HEK293 (cell line): Measurements from ENCODE around the gene PLEKHB2.

Experiments
- CTCF ChIA-PET: fragments of 350-600 bp; formaldehyde crosslinking; extraction: SDS; loops from one replicate; lab custom pipeline; 2021; ENCODE audit warnings: antibody characterized with exemption; lab: Yijun Ruan, JAX
- POLR2A ChIA-PET: fragments of 300-600 bp; formaldehyde crosslinking; extraction: SDS; loops from one replicate; lab custom pipeline; 2020; ENCODE audit warnings: antibody characterized with exemption, inconsistent platforms; lab: Yijun Ruan, JAX
- H3K27ac ChIP-seq: fragments of 200-500 bp; sonication (Bioruptor generic); 2 replicates; pipeline ENCODE4 v1.5.1; 2014; ENCODE audit warnings: low read depth, low read length, control low read depth, inconsistent platforms; ENCODE audit errors: extremely low read depth
- H3K36me3 ChIP-seq, 2 experiments: fragments of 200-500 bp in 1 of 2; sonication (Bioruptor generic) in 1 of 2; 1 replicate in 1 of 2; 2 replicates in 1 of 2; pipeline ENCODE4 v1.5.1; 2014 to 2017; ENCODE audit warnings: inconsistent platforms in 2 of 2, low read length in 2 of 2; ENCODE audit not compliant: control insufficient read depth in 2 of 2, insufficient read depth in 1 of 2
- H3K4me1 ChIP-seq: fragments of 200-500 bp; sonication (Bioruptor generic); 2 replicates; pipeline ENCODE4 v1.5.1; 2014; ENCODE audit warnings: mild to moderate bottlenecking, low read length, inconsistent platforms; ENCODE audit not compliant: control insufficient read depth, insufficient read depth
- H3K4me3 ChIP-seq: 2 replicates; pipeline ENCODE4 v1.5.1; 2011; ENCODE audit warnings: low read depth, mild to moderate bottlenecking, control low read depth, low read length, moderate library complexity
- H3K9me3 ChIP-seq: fragments of 200-500 bp; sonication (Bioruptor generic); 2 replicates; pipeline ENCODE4 v1.5.1; 2014; ENCODE audit warnings: low read depth, low read length, inconsistent platforms; ENCODE audit not compliant: control insufficient read depth, insufficient read depth
- ATF2 ChIP-seq: fragments of 450-650 bp; formaldehyde crosslinking; IDR thresholded peaks from 2 replicates; pipeline ENCODE4 v1.5.1; 2016; ENCODE audit warnings: missing biosample characterization, missing genetic modification characterization, low read depth
- HIC1 ChIP-seq: fragments of 450-650 bp; formaldehyde crosslinking; IDR thresholded peaks from 2 replicates; pipeline ENCODE4 v1.5.1; 2016; ENCODE audit warnings: missing biosample characterization, missing genetic modification characterization
- SALL2 ChIP-seq: fragments of 450-650 bp; formaldehyde crosslinking; IDR thresholded peaks from 2 replicates; pipeline ENCODE4 v1.5.0; 2017; ENCODE audit warnings: missing biosample characterization, mild to moderate bottlenecking, missing genetic modification characterization, borderline replicate concordance
- SCRT2 ChIP-seq: fragments of 450-650 bp; formaldehyde crosslinking; IDR thresholded peaks from 2 replicates; pipeline ENCODE4 v1.5.1; 2016; ENCODE audit warnings: missing biosample characterization, missing genetic modification characterization
- YY1 ChIP-seq: fragments of 450-650 bp; formaldehyde crosslinking; IDR thresholded peaks from 2 replicates; pipeline ENCODE4 v1.5.1; 2018; ENCODE audit warnings: missing biosample characterization, missing genetic modification characterization
- ZBTB1 ChIP-seq: fragments of 450-650 bp; formaldehyde crosslinking; IDR thresholded peaks from 2 replicates; pipeline ENCODE4 v1.5.1; 2016; ENCODE audit warnings: missing biosample characterization, missing genetic modification characterization
- ZBTB26 ChIP-seq: fragments of 450-650 bp; formaldehyde crosslinking; optimal IDR thresholded peaks from 2 replicates; pipeline ENCODE3; 2016; ENCODE audit warnings: missing biosample characterization, mild to moderate bottlenecking, missing genetic modification characterization
- ZEB2 ChIP-seq: fragments of 450-650 bp; formaldehyde crosslinking; IDR thresholded peaks from 2 replicates; pipeline ENCODE4 v1.5.1; 2016; ENCODE audit warnings: missing biosample characterization, missing genetic modification characterization
- ZNF112 ChIP-seq: fragments of 450-650 bp; formaldehyde crosslinking; IDR thresholded peaks from 2 replicates; pipeline ENCODE4 v1.5.0; 2017; ENCODE audit warnings: missing biosample characterization, missing genetic modification characterization
- ZNF148 ChIP-seq: fragments of 450-650 bp; formaldehyde crosslinking; IDR thresholded peaks from 2 replicates; pipeline ENCODE4 v1.5.0; 2017; ENCODE audit warnings: missing biosample characterization, missing genetic modification characterization, borderline replicate concordance
- ZNF155 ChIP-seq: fragments of 450-650 bp; formaldehyde crosslinking; IDR thresholded peaks from 2 replicates; pipeline ENCODE4 v1.5.1; 2016; ENCODE audit warnings: missing biosample characterization, missing genetic modification characterization
- ZNF221 ChIP-seq: fragments of 450-650 bp; formaldehyde crosslinking; IDR thresholded peaks from 2 replicates; pipeline ENCODE4 v1.5.1; 2017; ENCODE audit warnings: missing biosample characterization, missing genetic modification characterization, borderline replicate concordance
- ZNF26 ChIP-seq: fragments of 450-650 bp; formaldehyde crosslinking; IDR thresholded peaks from 2 replicates; pipeline ENCODE4 v1.5.1; 2016; ENCODE audit warnings: missing biosample characterization, missing genetic modification characterization
- ZNF398 ChIP-seq: fragments of 450-650 bp; formaldehyde crosslinking; IDR thresholded peaks from 2 replicates; pipeline ENCODE4 v1.5.1; 2017; ENCODE audit warnings: missing biosample characterization, missing genetic modification characterization
- ZNF585B ChIP-seq: fragments of 450-650 bp; formaldehyde crosslinking; IDR thresholded peaks from 2 replicates; pipeline ENCODE4 v1.5.1; 2016; ENCODE audit warnings: missing biosample characterization, missing genetic modification characterization
- ZNF768 ChIP-seq: fragments of 450-650 bp; formaldehyde crosslinking; IDR thresholded peaks from 2 replicates; pipeline ENCODE4 v1.5.1; 2018; ENCODE audit warnings: missing biosample characterization, mild to moderate bottlenecking, missing genetic modification characterization
- ZSCAN18 ChIP-seq: fragments of 450-650 bp; formaldehyde crosslinking; IDR thresholded peaks from 2 replicates; pipeline ENCODE4 v1.5.1; 2016; ENCODE audit warnings: missing biosample characterization, missing genetic modification characterization
- ZSCAN30 ChIP-seq: fragments of 450-650 bp; IDR thresholded peaks from 2 replicates; pipeline ENCODE4 v1.5.1; 2018; ENCODE audit warnings: missing biosample characterization, mild to moderate bottlenecking, missing genetic modification characterization, moderate library complexity

Gene PLEKHB2

GRCh38 chr2:131120815-131121317, 15.7 kb downstream of the PLEKHB2 start:
- POLR2A ChIA-PET: no interaction called here

GRCh38 chr2:131121464-131121863, 16.3 kb downstream of the PLEKHB2 start:
- POLR2A ChIA-PET: no interaction called here
- CTCF ChIA-PET: no interaction called here
- H3K27ac ChIP-seq: no peak overlapping the region
- peaks cover 3 to 37% of the 10 kb centered on the region in 2 experiments for H3K36me3 ChIP-seq
- no peaks in the 10 kb centered on the region; the same call in 1 of the 2 replicates for H3K4me1 ChIP-seq
- no peak overlapping the region for H3K4me3 ChIP-seq
- H3K9me3 ChIP-seq: no peaks in the 10 kb centered on the region
- TF ChIP-seq ZNF112 (tag by site-specific recombination): no peak
- TF ChIP-seq SALL2: no peak
- TF ChIP-seq ZSCAN30 (tag by site-specific recombination): no peak
- no peak for TF ChIP-seq ZNF155 (tag by site-specific recombination)
- TF ChIP-seq HIC1: no peak
- TF ChIP-seq ZNF398 (tag by site-specific recombination): no peak
- no peak for TF ChIP-seq ZSCAN18

More at GRCh38 chr2:131120815-131121317, 15.7 kb downstream of the PLEKHB2 start:
- Histone ChIP-seq H3K36me3 (peaks cover 0 to 35% of the 10 kb centered on the region in 2 experiments; a peak in 2 of 3 replicates), H3K4me1 (no peaks in the 10 kb centered on the region; the same call in 1 of the 2 replicates), H3K27ac (no peak overlapping the region), H3K9me3 (no peaks in the 10 kb centered on the region), H3K4me3 (no peak overlapping the region)
- CTCF ChIA-PET: no interaction called here
- no peak for TF ChIP-seq ZNF26 (tag by site-specific recombination)
- no peak for TF ChIP-seq ZBTB26 (tag by site-specific recombination)
- TF ChIP-seq ATF2 (tag by site-specific recombination): no peak
- no peak for TF ChIP-seq ZEB2 (tag by site-specific recombination)
- TF ChIP-seq ZNF585B (tag by site-specific recombination): no peak
- no peak for TF ChIP-seq ZNF768 (tag by site-specific recombination)
- no peak for TF ChIP-seq ZNF148 (tag by site-specific recombination)
- TF ChIP-seq ZNF221 (tag by site-specific recombination): no peak
- no peak for TF ChIP-seq YY1
- TF ChIP-seq ZBTB1 (tag by site-specific recombination): no peak
- no peak for TF ChIP-seq SCRT2 (tag by site-specific recombination)
